ENCODE data around the gene ZNF8.
"Not testable (repeated sequence)": the region's sequence is repeated elsewhere in the genome, so short reads cannot be mapped to it uniquely, and the experiment has no call there.

- TF ChIP-seq POLR2AphosphoS5, CTCF (IDR thresholded peaks at IDR 0.05): not testable (repeated sequence)
Measured at GRCh38 chr19:58258259-58258658, 20.5 kb upstream of the ZNF8 start.

Data from sigmoid colon (tissue), 4 donors.